Natural killer cell (primary cell): Measurements from ENCODE around the gene IL1RAP. TPM values are rescaled to one million over a fixed set of nuclear protein-coding genes. Genes with fewer than 3 reads are reported as not detected.

Source experiments
- ATAC-seq, 3 donors: fragments of 150-1000 bp in 2 of 3; fragments of 200-7000 bp in 1 of 3; cut with Tn5 transposase; 1 replicate in 1 of 3; 2 replicates in 2 of 3; pipeline ENCODE4 v1.10.0; 2021; ENCODE audit warnings: mild to moderate bottlenecking in 2 of 3, moderate library complexity in 2 of 3
- DNase-seq, 2 donors: peaks; one replicate each; pipeline versions ENCODE4 v3.0.0 to v3.0.0-alpha.2; 2013 to 2021; ENCODE audit warnings: mixed read lengths in 1 of 2
- H3K27ac ChIP-seq: one replicate; pipeline ENCODE4 v1.5.1; 2013; ENCODE audit warnings: mild to moderate bottlenecking, low read length
- H3K27me3 ChIP-seq: one replicate; pipeline ENCODE4 v1.6.1; 2013; ENCODE audit warnings: low read length; ENCODE audit not compliant: control insufficient read depth, insufficient read depth
- H3K36me3 ChIP-seq: one replicate; pipeline ENCODE4 v1.6.1; 2013; ENCODE audit warnings: low read length; ENCODE audit not compliant: control insufficient read depth, insufficient read depth
- H3K4me1 ChIP-seq: one replicate; pipeline ENCODE4 v1.6.1; 2013; ENCODE audit warnings: low read length; ENCODE audit not compliant: control insufficient read depth, insufficient read depth
- H3K4me3 ChIP-seq: one replicate; pipeline ENCODE4 v1.5.1; 2013; ENCODE audit warnings: low read length
- H3K9me3 ChIP-seq: one replicate; pipeline ENCODE4 v1.6.1; 2013; ENCODE audit warnings: low read length; ENCODE audit not compliant: control insufficient read depth, insufficient read depth
- H3K27ac Mint-ChIP-seq, 2 donors: one replicate each; pipeline ENCODE4 v1.8.0; 2022; ENCODE audit warnings: mild to moderate bottlenecking in 2 of 2, mixed read lengths in 2 of 2, moderate library complexity in 1 of 2
- H3K27me3 Mint-ChIP-seq, 2 donors: one replicate each; pipeline ENCODE4 v1.8.0; 2022; ENCODE audit warnings: low read depth in 2 of 2, mixed read lengths in 2 of 2
- H3K36me3 Mint-ChIP-seq: one replicate; pipeline ENCODE4 v1.8.0; 2022; ENCODE audit warnings: mixed read lengths
- H3K4me1 Mint-ChIP-seq, 2 donors: one replicate each; pipeline ENCODE4 v1.8.0; 2022; ENCODE audit warnings: mixed read lengths in 2 of 2
- H3K4me3 Mint-ChIP-seq: one replicate; pipeline ENCODE4 v1.8.0; 2022; ENCODE audit warnings: mild to moderate bottlenecking, moderate library complexity, mixed read lengths
- H3K9me3 Mint-ChIP-seq, 2 donors: one replicate each; pipeline ENCODE4 v1.8.0; 2022; ENCODE audit warnings: mixed read lengths in 2 of 2
- WGBS: methylation state at CpG from one replicate; pipeline ENCODE4 v1.1.7; 2013; ENCODE audit warnings: missing lambda C conversion rate; ENCODE audit not compliant: insufficient coverage; 5-methylcytosine and 5-hydroxymethylcytosine counted together
- intact Hi-C: fragments of 100-400 bp; cut with micrococcal nuclease; formaldehyde crosslinking; loops from one replicate; pipeline ENCODE4 v1.14.2; 2022
- total RNA-seq, 4 donors: library from RNA; stranded (reverse); fragments of 120-200 nt in 1 of 4; gene quantifications; one replicate each; pipeline versions ENCODE4 v1.2.3 to v1.2.4, GENCODE V29; 2013 to 2022
- TF ChIP-seq, protein P1 (sequence below): fragments of 200-600 bp; IDR thresholded peaks from one replicate; pipeline ENCODE4 v1.8.0; 2022; ENCODE audit warnings: antibody characterized with exemption

Gene IL1RAP
- total RNA-seq, 3 donors from 2014 or later (not counting 1 experiment from before 2014, with no cell fraction given), result 11.4 to 19.8 (median 15.1) TPM

DNA sequence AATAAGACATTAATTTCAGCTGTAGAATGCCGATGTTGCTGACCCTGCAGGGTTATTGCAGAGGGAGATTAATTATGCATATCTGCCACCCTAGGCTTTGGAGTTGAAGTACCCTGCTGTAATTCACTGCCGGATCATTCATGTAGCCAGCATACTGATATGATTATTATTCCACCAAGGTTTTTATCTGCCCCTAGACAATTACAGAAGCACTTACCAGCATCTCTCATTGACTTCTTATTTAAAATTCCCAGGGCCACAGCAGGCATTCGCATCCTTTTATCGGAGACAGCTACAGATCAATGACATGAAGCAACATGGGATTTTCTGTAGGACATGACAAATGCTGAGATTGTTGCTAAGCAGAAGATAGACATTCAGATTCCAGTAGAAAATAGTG, 31.3 kb downstream of the IL1RAP start:
- no peaks in the 10 kb centered on the region for H3K9me3 ChIP-seq
- Mint-ChIP-seq H3K9me3 (no peaks in the 10 kb centered on the region), H3K36me3 (no peaks in the 10 kb centered on the region), H3K4me3 (no peak overlapping the region), H3K27me3 (no peaks in the 10 kb centered on the region), H3K4me1 (peaks cover 0 to 5% of the 10 kb centered on the region in 2 donors), H3K27ac (no peak overlapping the region)
- no peaks in the 10 kb centered on the region for H3K4me1 ChIP-seq
- DNase-seq (no peak), ATAC-seq (no peak)
- no peak overlapping the region for H3K4me3 ChIP-seq
- 97% methylated on average over 4 of the region's 4 CpGs for WGBS
- intact Hi-C loops, result no loop called here
- TF ChIP-seq, protein P1, sequence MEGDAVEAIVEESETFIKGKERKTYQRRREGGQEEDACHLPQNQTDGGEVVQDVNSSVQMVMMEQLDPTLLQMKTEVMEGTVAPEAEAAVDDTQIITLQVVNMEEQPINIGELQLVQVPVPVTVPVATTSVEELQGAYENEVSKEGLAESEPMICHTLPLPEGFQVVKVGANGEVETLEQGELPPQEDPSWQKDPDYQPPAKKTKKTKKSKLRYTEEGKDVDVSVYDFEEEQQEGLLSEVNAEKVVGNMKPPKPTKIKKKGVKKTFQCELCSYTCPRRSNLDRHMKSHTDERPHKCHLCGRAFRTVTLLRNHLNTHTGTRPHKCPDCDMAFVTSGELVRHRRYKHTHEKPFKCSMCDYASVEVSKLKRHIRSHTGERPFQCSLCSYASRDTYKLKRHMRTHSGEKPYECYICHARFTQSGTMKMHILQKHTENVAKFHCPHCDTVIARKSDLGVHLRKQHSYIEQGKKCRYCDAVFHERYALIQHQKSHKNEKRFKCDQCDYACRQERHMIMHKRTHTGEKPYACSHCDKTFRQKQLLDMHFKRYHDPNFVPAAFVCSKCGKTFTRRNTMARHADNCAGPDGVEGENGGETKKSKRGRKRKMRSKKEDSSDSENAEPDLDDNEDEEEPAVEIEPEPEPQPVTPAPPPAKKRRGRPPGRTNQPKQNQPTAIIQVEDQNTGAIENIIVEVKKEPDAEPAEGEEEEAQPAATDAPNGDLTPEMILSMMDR, result no peak
- H3K27me3 ChIP-seq, result no peaks in the 10 kb centered on the region
- H3K27ac ChIP-seq, result no peak overlapping the region
- H3K36me3 ChIP-seq, result no peaks in the 10 kb centered on the region

DNA sequence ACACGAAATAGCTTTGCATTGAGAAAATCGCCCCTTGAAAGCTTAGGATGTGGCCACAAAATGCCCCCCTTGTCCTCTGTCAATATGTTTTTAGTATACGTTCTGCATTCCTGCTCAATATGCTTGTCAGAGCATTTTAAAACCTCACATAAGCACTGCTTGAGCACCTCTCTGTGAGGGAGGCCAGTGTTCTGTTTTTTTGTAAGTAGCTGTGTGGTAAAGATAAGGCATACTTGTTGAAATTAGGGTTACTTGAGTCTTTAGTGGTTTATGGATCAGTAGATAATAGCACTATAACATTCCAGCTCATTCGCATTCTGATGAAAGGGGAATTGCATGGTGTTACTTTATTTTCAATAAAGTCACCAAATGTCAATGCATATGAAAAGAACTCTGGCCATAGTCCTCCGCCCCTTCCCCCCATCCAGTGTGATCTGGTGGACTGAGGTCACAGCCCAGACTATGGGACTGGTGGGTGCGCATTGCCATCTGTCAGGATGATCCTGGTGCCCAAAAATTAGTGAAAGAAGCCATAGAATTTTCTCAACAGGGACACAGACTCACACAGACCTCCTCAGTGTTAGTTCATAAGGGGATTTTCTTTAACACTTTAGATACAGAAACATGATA, 33.1 kb downstream of the IL1RAP start:
- no peak for DNase-seq
- WGBS, result 90% methylated on average over 5 of the region's 6 CpGs
- Mint-ChIP-seq H3K4me3 (no peak overlapping the region), H3K27ac (no peak overlapping the region), H3K27me3 (no peaks in the 10 kb centered on the region), H3K36me3 (no peaks in the 10 kb centered on the region), H3K9me3 (no peaks in the 10 kb centered on the region), H3K4me1 (peaks cover 0 to 4% of the 10 kb centered on the region in 2 donors)
- Histone ChIP-seq H3K4me3 (no peak overlapping the region), H3K4me1 (no peaks in the 10 kb centered on the region), H3K36me3 (no peaks in the 10 kb centered on the region), H3K27ac (no peak overlapping the region), H3K27me3 (no peaks in the 10 kb centered on the region), H3K9me3 (no peaks in the 10 kb centered on the region)
- ATAC-seq, result no peak
- TF ChIP-seq, protein P1, result no peak
- intact Hi-C loops, result no loop called here

DNA sequence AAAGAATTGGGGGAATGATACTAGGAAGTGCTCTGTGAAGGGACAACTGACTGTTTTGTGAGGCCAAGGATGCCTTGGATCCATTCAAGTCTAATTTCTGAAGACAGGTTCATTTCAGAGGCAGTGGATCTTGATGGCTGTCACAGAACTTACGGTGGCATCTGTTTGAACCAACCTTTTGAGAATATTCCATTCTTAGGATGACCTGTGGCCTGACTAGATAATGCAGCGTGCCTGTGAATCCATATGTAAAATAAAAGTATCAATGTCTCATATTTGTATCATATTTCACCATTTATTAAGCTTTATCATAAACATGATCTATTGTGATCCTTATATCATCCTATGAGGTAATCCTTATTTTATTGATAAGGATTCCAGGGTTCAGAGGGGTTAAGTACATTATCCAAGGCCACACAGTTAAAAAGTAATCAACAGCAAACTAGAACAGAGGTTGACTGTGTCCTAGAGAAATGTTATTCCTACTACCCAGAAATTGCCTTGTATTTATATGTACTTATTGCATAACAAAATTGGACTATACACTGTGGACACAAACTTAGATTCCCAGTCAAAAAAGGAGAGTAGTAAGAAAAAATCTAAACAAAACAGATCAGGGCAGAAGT, 34.3 kb downstream of the IL1RAP start:
- no peak overlapping the region for H3K27ac Mint-ChIP-seq
- no peaks in the 10 kb centered on the region for H3K36me3 ChIP-seq
- no peaks in the 10 kb centered on the region for H3K4me1 ChIP-seq
- H3K4me3 Mint-ChIP-seq, result no peak overlapping the region
- H3K36me3 Mint-ChIP-seq, result peaks cover 10% of the 10 kb centered on the region
- H3K4me3 ChIP-seq, result no peak overlapping the region
- peaks cover 0 to 4% of the 10 kb centered on the region in 2 donors for H3K4me1 Mint-ChIP-seq
- TF ChIP-seq, protein P1, result no peak
- no peak overlapping the region for H3K27ac ChIP-seq
- no peaks in the 10 kb centered on the region for H3K9me3 ChIP-seq
- ATAC-seq (no peak), DNase-seq (no peak)
- intact Hi-C loops, result no loop called here
- H3K27me3 Mint-ChIP-seq, result no peaks in the 10 kb centered on the region
- H3K27me3 ChIP-seq, result no peaks in the 10 kb centered on the region
- no peaks in the 10 kb centered on the region for H3K9me3 Mint-ChIP-seq
- WGBS, result 89% methylated on average over 1 of the region's 2 CpGs

DNA sequence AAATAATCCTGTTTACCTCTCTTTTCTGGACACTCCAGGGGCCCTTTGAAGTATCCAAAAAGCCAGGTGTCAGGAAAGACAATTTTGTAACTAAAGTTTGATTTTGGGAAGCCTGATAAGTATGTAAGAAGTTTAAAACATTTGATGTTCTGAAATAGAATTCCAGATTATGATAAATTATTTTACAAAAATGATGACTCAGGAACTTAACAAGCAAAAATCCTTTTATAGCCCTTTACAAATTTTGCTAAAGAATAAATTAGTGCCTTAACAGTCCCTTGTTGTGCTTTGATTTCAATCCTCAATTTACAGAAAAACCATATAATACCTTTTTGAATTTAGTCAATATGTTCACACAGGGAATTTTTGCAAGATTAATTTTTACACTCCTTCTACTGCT, 38.1 kb downstream of the IL1RAP start:
- Mint-ChIP-seq H3K4me1 (no peaks in the 10 kb centered on the region), H3K9me3 (no peaks in the 10 kb centered on the region), H3K4me3 (no peak overlapping the region), H3K36me3 (peaks cover 20% of the 10 kb centered on the region), H3K27ac (no peak overlapping the region), H3K27me3 (no peaks in the 10 kb centered on the region)
- H3K9me3 ChIP-seq, result no peaks in the 10 kb centered on the region
- no peaks in the 10 kb centered on the region for H3K27me3 ChIP-seq
- ATAC-seq (no peak), DNase-seq (no peak)
- no peaks in the 10 kb centered on the region for H3K4me1 ChIP-seq
- no peak overlapping the region for H3K27ac ChIP-seq
- intact Hi-C loops, result no loop called here
- H3K36me3 ChIP-seq, result no peaks in the 10 kb centered on the region
- H3K4me3 ChIP-seq, result no peak overlapping the region
- TF ChIP-seq, protein P1, result no peak
